ENCODE measurements around the gene H2BK1.

H2BK1 gene

GRCh38 chr7:151240942-151241754 is 30.9 kb upstream of the H2BK1 start:
- no peak overlapping the region for H3K4me3 ChIP-seq (ENCODE audit: low read depth, low read length)
- H3K27ac ChIP-seq = no peak overlapping the region
- no peak overlapping the region for H3K4me2 ChIP-seq (ENCODE audit: low read length)
- H3K79me2 ChIP-seq = no peaks in the 10 kb centered on the region
- no peak overlapping the region for H3K9ac ChIP-seq
- no peaks in the 10 kb centered on the region for H3K27me3 ChIP-seq (ENCODE audit: control insufficient read depth, insufficient read depth, low read length)
- peaks cover 3% of the 10 kb centered on the region for H3K4me1 ChIP-seq
- H3K9me3 ChIP-seq (ENCODE audit: control insufficient read depth, low read length) = no peaks in the 10 kb centered on the region
- no peak for TF ChIP-seq CTCF (IDR thresholded peaks at IDR 0.05)
- no peak overlapping the region for H2AFZ ChIP-seq
- H3K36me3 ChIP-seq (ENCODE audit: control insufficient read depth, insufficient read depth, low read length) = no peaks in the 10 kb centered on the region

GRCh38 chr7:151240536-151240935 is 30.2 kb upstream of the H2BK1 start:
- no peaks in the 10 kb centered on the region for H3K9me3 ChIP-seq (ENCODE audit: control insufficient read depth, low read length)
- TF ChIP-seq CTCF (IDR thresholded peaks at IDR 0.05) = no peak
- no peak overlapping the region for H2AFZ ChIP-seq
- H3K27me3 ChIP-seq (ENCODE audit: control insufficient read depth, insufficient read depth, low read length) = no peaks in the 10 kb centered on the region
- no peak overlapping the region for H3K9ac ChIP-seq
- no peaks in the 10 kb centered on the region for H3K36me3 ChIP-seq (ENCODE audit: control insufficient read depth, insufficient read depth, low read length)
- no peaks in the 10 kb centered on the region for H3K79me2 ChIP-seq
- no peak overlapping the region for H3K27ac ChIP-seq
- peaks cover 3% of the 10 kb centered on the region for H3K4me1 ChIP-seq
- H3K4me3 ChIP-seq (ENCODE audit: low read depth, low read length) = no peak overlapping the region
- H3K4me2 ChIP-seq (ENCODE audit: low read length) = no peak overlapping the region

- H3K27me3 ChIP-seq (ENCODE audit: control insufficient read depth, insufficient read depth, low read length) = no peaks in the 10 kb centered on the region
- no peak overlapping the region for H3K4me3 ChIP-seq (ENCODE audit: low read depth, low read length)
- H3K27ac ChIP-seq = no peak overlapping the region
- H3K4me1 ChIP-seq = peaks cover 3% of the 10 kb centered on the region
- no peak overlapping the region for H3K4me2 ChIP-seq (ENCODE audit: low read length)
- no peaks in the 10 kb centered on the region for H3K36me3 ChIP-seq (ENCODE audit: control insufficient read depth, insufficient read depth, low read length)
- H2AFZ ChIP-seq = no peak overlapping the region
- H3K79me2 ChIP-seq = no peaks in the 10 kb centered on the region
- no peak overlapping the region for H3K9ac ChIP-seq
- TF ChIP-seq CTCF (IDR thresholded peaks at IDR 0.05) = no peak
- H3K9me3 ChIP-seq (ENCODE audit: control insufficient read depth, low read length) = no peaks in the 10 kb centered on the region
These were observed 29.7 kb upstream of the H2BK1 start for GRCh38 chr7:151239837-151240459.

- no peaks in the 10 kb centered on the region for H3K79me2 ChIP-seq
- no peak overlapping the region for H3K4me3 ChIP-seq (ENCODE audit: low read depth, low read length)
- H3K4me2 ChIP-seq (ENCODE audit: low read length) = no peak overlapping the region
- no peaks in the 10 kb centered on the region for H3K27me3 ChIP-seq (ENCODE audit: control insufficient read depth, insufficient read depth, low read length)
- H2AFZ ChIP-seq = no peak overlapping the region
- no peak for TF ChIP-seq CTCF (IDR thresholded peaks at IDR 0.05)
- H3K9me3 ChIP-seq (ENCODE audit: control insufficient read depth, low read length) = no peaks in the 10 kb centered on the region
- no peak overlapping the region for H3K27ac ChIP-seq
- H3K9ac ChIP-seq = no peak overlapping the region
- no peaks in the 10 kb centered on the region for H3K4me1 ChIP-seq
- H3K36me3 ChIP-seq (ENCODE audit: control insufficient read depth, insufficient read depth, low read length) = no peaks in the 10 kb centered on the region
These were observed 28.9 kb upstream of the H2BK1 start for GRCh38 chr7:151238924-151239836.

Data from parathyroid adenoma (tissue), 2 donors.